GM21619 (cell line): ENCODE data around the gene SHROOM2.

Experiments
- ATAC-seq: cut with Tn5 transposase; IDR thresholded peaks from one replicate; pipeline ENCODE4 v1.9.1; 2021; ENCODE audit not compliant: unreplicated experiment

SHROOM2 gene

GRCh38 chrX:9937761-9938160, 151.5 kb downstream of the SHROOM2 start:
- no peak for ATAC-seq

- ATAC-seq, result no peak
These were observed 152.3 kb downstream of the SHROOM2 start for GRCh38 chrX:9938516-9938915.

GRCh38 chrX:9940421-9940820, 154.2 kb downstream of the SHROOM2 start:
- ATAC-seq, result no peak

GRCh38 chrX:9942086-9942485, 155.9 kb downstream of the SHROOM2 start:
- peak; percentile 91 for ATAC-seq

- no peak for ATAC-seq
These were observed 157.2 kb downstream of the SHROOM2 start for GRCh38 chrX:9943420-9943819.

- no peak for ATAC-seq
These were observed 161.0 kb downstream of the SHROOM2 start for GRCh38 chrX:9947131-9947794.

GRCh38 chrX:9948406-9948805, 162.2 kb downstream of the SHROOM2 start:
- no peak for ATAC-seq

- no peak for ATAC-seq
These were observed 166.1 kb downstream of the SHROOM2 start for GRCh38 chrX:9952300-9952699.

- no peak for ATAC-seq
These were observed 167.2 kb downstream of the SHROOM2 start for GRCh38 chrX:9953396-9953795.

GRCh38 chrX:9955506-9955905, 169.3 kb downstream of the SHROOM2 start:
- no peak for ATAC-seq

GRCh38 chrX:9957743-9958142, 171.5 kb downstream of the SHROOM2 start:
- ATAC-seq, result no peak

GRCh38 chrX:9958183-9958582, 172.0 kb downstream of the SHROOM2 start:
- no peak for ATAC-seq

- no peak for ATAC-seq
These were observed 175.5 kb downstream of the SHROOM2 start for GRCh38 chrX:9961750-9962149.

- ATAC-seq, result no peak
These were observed 180.7 kb downstream of the SHROOM2 start, which contains the start of gene CLDN34 for GRCh38 chrX:9966775-9967408. Gene CLDN34, plus strand, starts transcription at chrX:9967358. Its CDS starts 0 bp downstream, at chrX:9967358.

- no peak for ATAC-seq
These were observed 191.4 kb downstream of the SHROOM2 start for GRCh38 chrX:9977635-9978034.

GRCh38 chrX:9980401-9980800, 194.2 kb downstream of the SHROOM2 start:
- no peak for ATAC-seq

- no peak for ATAC-seq
These were observed 194.7 kb downstream of the SHROOM2 start for GRCh38 chrX:9980927-9981326.

- no peak for ATAC-seq
These were observed 197.2 kb downstream of the SHROOM2 start for GRCh38 chrX:9983441-9983840.

GRCh38 chrX:9983846-9984245, 197.6 kb downstream of the SHROOM2 start:
- no peak for ATAC-seq

- no peak for ATAC-seq
These were observed 202.5 kb downstream of the SHROOM2 start for GRCh38 chrX:9988762-9989161.

GRCh38 chrX:9992061-9992460, 205.8 kb downstream of the SHROOM2 start:
- no peak for ATAC-seq

GRCh38 chrX:9992724-9993123, 206.5 kb downstream of the SHROOM2 start:
- ATAC-seq, result no peak

GRCh38 chrX:9995855-9996339, 209.7 kb downstream of the SHROOM2 start:
- ATAC-seq, result peak; percentile 58
